Esophagus squamous epithelium (tissue), 5 donors: ENCODE results near the gene EXO1. TPM values are rescaled to one million over a fixed set of nuclear protein-coding genes. Genes with fewer than 3 reads are reported as not detected.
"Not testable (repeated sequence)": the region's sequence is repeated elsewhere in the genome, so short reads cannot be mapped to it uniquely, and the experiment has no call there.

Source experiments
- DNase-seq: peaks from one replicate; lab custom pipeline; 2025; lab: John Stamatoyannopoulos, UW
- H3K27ac ChIP-seq, 4 donors: fragments of 200-600 bp; sonication (generic); one replicate each; pipeline ENCODE4 v1.5.1; 2016 to 2019; ENCODE audit warnings: mild to moderate bottlenecking in 1 of 4
- H3K27me3 ChIP-seq, 4 donors: fragments of 200-600 bp; sonication (generic); 1 replicate in 3 of 4; 2 replicates in 1 of 4; pipeline versions ENCODE4 v1.5.1 to v1.6.0; 2017 to 2021; ENCODE audit warnings: antibody characterized with exemption in 1 of 4
- H3K36me3 ChIP-seq, 3 donors: fragments of 200-600 bp; sonication (generic); one replicate each; pipeline ENCODE4 v1.5.1; 2016 to 2019
- H3K4me1 ChIP-seq, 3 donors: fragments of 200-600 bp; sonication (generic); one replicate each; pipeline ENCODE4 v1.5.1; 2017 to 2019
- H3K4me3 ChIP-seq, 4 donors: fragments of 200-600 bp; sonication (generic); 1 replicate in 3 of 4; 2 replicates in 1 of 4; pipeline ENCODE4 v1.5.1; 2016 to 2019; ENCODE audit warnings: mild to moderate bottlenecking in 2 of 4, moderate library complexity in 1 of 4
- H3K9me3 ChIP-seq, 3 donors: fragments of 200-600 bp; sonication (generic); one replicate each; pipeline ENCODE4 v1.5.1; 2016 to 2019
- CTCF ChIP-seq, 6 experiments: fragments of 450-650 bp in 4 of 6; fragments of 200-600 bp in 2 of 6; sonication (generic) in 2 of 6; IDR thresholded peaks; one replicate each; pipeline ENCODE4 v1.5.1; 2016 to 2019; ENCODE audit warnings: antibody characterized with exemption in 6 of 6, mild to moderate bottlenecking in 4 of 6, moderate library complexity in 4 of 6
- POLR2A ChIP-seq, 4 donors: fragments of 450-650 bp; IDR thresholded peaks; one replicate each; pipeline ENCODE4 v1.6.1; 2017; ENCODE audit warnings: antibody characterized with exemption in 4 of 4, mild to moderate bottlenecking in 4 of 4, moderate library complexity in 3 of 4
- WGBS, 2 donors: methylation state at CpG; one replicate each; pipeline ENCODE4 v1.1.5; 2018; 5-methylcytosine and 5-hydroxymethylcytosine counted together
- intact Hi-C: fragments of 100-400 bp; cut with DNase I; formaldehyde crosslinking; loops from one replicate; pipeline ENCODE4 v1.15.0; 2022
- total RNA-seq, 4 donors: library from RNA; depleted of rRNA; stranded (reverse); fragments of >200 nt; gene quantifications; one replicate each; pipeline ENCODE4 v1.1.0, GENCODE V29; 2016
- donor health status: DM: yes; HTN: yes; CAD: no.

Gene EXO1
- total RNA-seq, 4 donors from 2014 or later, result 1.5 to 9.2 (median 5.3) TPM

DNA sequence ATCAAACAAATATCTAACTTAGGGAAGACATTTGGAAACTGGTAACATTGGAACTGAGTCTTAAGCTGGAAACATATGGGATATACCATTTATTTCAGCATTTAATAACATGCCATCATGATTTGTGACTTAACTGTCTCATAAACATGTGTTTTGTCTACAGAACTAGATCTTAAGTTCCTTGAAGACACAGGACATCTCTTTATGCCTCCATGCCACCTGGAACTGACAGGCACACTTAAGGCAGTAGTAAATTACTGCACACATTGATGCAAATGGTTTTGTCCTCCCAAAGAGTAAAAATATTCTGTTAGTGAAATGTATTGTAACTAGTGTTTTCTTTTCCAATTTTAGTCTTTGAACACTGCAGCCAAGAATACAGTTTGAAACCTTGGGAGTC, 1.6 kb upstream of the EXO1 start:
- no peak overlapping the region for H3K27ac ChIP-seq
- H3K9me3 ChIP-seq, result no peaks in the 10 kb centered on the region
- H3K4me1 ChIP-seq, result peaks cover 6 to 20% (median 8%) of the 10 kb centered on the region in 3 donors
- intact Hi-C loops, result no loop called here
- no peaks in the 10 kb centered on the region for H3K27me3 ChIP-seq
- no peak for DNase-seq
- no peak for TF ChIP-seq POLR2A (IDR thresholded peaks at IDR 0.05)
- TF ChIP-seq CTCF (IDR thresholded peaks at IDR 0.05), result no peak
- H3K4me3 ChIP-seq, result no peak overlapping the region
- no peaks in the 10 kb centered on the region for H3K36me3 ChIP-seq

DNA sequence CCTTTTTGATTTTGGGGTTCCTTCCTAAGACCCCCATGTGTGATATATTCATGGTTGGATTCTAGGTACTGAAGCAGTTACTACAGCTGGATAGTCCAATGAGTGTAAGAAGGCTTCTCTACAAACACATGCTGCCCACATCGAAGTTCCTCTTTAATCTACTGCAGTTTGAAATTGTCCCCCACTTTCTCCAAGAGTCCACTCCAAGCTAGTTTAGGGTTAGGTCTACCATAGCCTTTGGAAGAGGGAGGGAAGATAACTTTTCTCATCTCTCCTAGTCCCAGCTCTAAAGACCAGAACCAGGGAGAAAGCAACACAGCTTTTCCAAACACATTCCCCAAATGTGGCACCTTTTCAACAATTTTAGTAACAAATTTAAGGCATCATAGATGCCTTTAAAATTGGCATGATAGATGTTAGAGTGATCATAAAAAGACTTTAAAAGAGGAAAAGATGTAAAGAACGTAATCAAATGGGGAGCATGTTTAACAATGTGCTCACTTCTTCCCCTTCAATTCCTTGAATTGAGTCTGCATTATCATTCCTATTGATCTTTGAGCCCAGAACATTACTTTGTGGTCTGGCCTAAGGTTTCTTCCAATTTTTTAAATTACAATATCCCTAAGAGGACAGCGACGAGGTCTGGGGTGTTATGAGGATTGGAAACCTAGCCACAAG, 1.0 kb upstream of the EXO1 start:
- WGBS, 2 donors, result 87 to 89% methylated on average over 4 of the region's 4 CpGs
- peaks cover 6 to 20% (median 8%) of the 10 kb centered on the region in 3 donors for H3K4me1 ChIP-seq
- H3K9me3 ChIP-seq, result no peaks in the 10 kb centered on the region
- H3K4me3 ChIP-seq, result peak overlapping the region in 3 of 4 donors; percentile 82 to 92 (median 85)
- no peak for DNase-seq
- no peaks in the 10 kb centered on the region for H3K36me3 ChIP-seq
- TF ChIP-seq POLR2A (IDR thresholded peaks at IDR 0.05) (no peak), CTCF (IDR thresholded peaks at IDR 0.05) (no peak)
- peak overlapping the region in 3 of 4 donors; percentile 99 for H3K27ac ChIP-seq
- H3K27me3 ChIP-seq, result no peaks in the 10 kb centered on the region
- intact Hi-C loops, result no loop called here

GRCh38 chr1:241847540-241847795, 536 bp upstream of the EXO1 start:
- Histone ChIP-seq H3K4me1 (peaks cover 6 to 20% (median 8%) of the 10 kb centered on the region in 3 donors), H3K27ac (peak overlapping the region; percentile 92 to 99 (median 99)), H3K9me3 (no peaks in the 10 kb centered on the region), H3K36me3 (no peaks in the 10 kb centered on the region), H3K27me3 (no peaks in the 10 kb centered on the region), H3K4me3 (peak overlapping the region; percentile 63 to 92 (median 84))
- 9% methylated on average over 6 of the region's 6 CpGs for WGBS, 2 donors
- no peak for DNase-seq
- intact Hi-C loops, result no loop called here
- TF ChIP-seq CTCF (IDR thresholded peaks at IDR 0.05) (no peak), POLR2A (IDR thresholded peaks at IDR 0.05) (no peak)

GRCh38 chr1:241848686-241849344, 811 bp downstream of the EXO1 start:
- Histone ChIP-seq H3K4me3 (peak overlapping the region; percentile 63 to 92 (median 84)), H3K36me3 (no peaks in the 10 kb centered on the region), H3K27me3 (no peaks in the 10 kb centered on the region), H3K27ac (no peak overlapping the region), H3K9me3 (no peaks in the 10 kb centered on the region), H3K4me1 (peaks cover 6 to 20% (median 8%) of the 10 kb centered on the region in 3 donors)
- intact Hi-C loops, result no loop called here
- 4 to 10% methylated on average over 13 of the region's 13 CpGs for WGBS, 2 donors
- no peak for DNase-seq
- no peak for TF ChIP-seq CTCF (IDR thresholded peaks at IDR 0.05)

GRCh38 chr1:241849345-241849695, 1.3 kb downstream of the EXO1 start:
- no peaks in the 10 kb centered on the region for H3K36me3 ChIP-seq
- TF ChIP-seq POLR2A (IDR thresholded peaks at IDR 0.05) (no peak), CTCF (IDR thresholded peaks at IDR 0.05) (no peak)
- H3K27ac ChIP-seq, result no peak overlapping the region
- no peak overlapping the region for H3K4me3 ChIP-seq
- DNase-seq, result no peak
- no peaks in the 10 kb centered on the region for H3K9me3 ChIP-seq
- no peaks in the 10 kb centered on the region for H3K27me3 ChIP-seq
- H3K4me1 ChIP-seq, result peaks cover 6 to 20% (median 8%) of the 10 kb centered on the region in 3 donors
- 44 to 64% methylated on average over 5 to 6 of the region's 6 CpGs for whole genome bisulfite sequencing, 2 donors
- intact Hi-C loops, result no loop called here

GRCh38 chr1:241855545-241856140, 7.6 kb downstream of the EXO1 start:
- H3K4me3 ChIP-seq, H3K27me3 ChIP-seq, intact Hi-C loops, H3K9me3 ChIP-seq, H3K4me1 ChIP-seq, H3K36me3 ChIP-seq, H3K27ac ChIP-seq, DNase-seq: not testable (repeated sequence)
- whole genome bisulfite sequencing, 2 donors, result 100% methylated on average over 4 to 6 of the region's 41 CpGs
